Measurements from ENCODE around the gene MAOA.

DNA sequence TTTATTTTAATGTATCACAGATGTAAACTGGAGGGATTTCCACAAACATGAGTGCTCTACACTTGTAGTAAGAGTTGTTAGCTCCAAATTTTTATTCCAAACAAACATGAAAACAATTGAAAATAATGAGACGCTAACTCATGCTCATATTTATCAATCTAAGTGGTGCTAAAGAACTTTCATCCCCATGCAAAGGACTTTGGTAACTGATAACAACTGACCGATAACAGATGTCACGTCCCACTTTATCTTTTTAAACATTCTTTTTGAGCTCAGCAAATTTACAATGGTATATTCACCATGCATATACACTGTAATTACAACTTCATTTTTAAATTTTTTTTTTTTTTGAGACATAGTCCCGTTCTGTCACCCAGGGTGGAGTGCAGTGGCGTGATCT, 15.6 kb upstream of the MAOA start:
- TF ChIP-seq, protein P1, sequence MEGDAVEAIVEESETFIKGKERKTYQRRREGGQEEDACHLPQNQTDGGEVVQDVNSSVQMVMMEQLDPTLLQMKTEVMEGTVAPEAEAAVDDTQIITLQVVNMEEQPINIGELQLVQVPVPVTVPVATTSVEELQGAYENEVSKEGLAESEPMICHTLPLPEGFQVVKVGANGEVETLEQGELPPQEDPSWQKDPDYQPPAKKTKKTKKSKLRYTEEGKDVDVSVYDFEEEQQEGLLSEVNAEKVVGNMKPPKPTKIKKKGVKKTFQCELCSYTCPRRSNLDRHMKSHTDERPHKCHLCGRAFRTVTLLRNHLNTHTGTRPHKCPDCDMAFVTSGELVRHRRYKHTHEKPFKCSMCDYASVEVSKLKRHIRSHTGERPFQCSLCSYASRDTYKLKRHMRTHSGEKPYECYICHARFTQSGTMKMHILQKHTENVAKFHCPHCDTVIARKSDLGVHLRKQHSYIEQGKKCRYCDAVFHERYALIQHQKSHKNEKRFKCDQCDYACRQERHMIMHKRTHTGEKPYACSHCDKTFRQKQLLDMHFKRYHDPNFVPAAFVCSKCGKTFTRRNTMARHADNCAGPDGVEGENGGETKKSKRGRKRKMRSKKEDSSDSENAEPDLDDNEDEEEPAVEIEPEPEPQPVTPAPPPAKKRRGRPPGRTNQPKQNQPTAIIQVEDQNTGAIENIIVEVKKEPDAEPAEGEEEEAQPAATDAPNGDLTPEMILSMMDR (IDR thresholded peaks at IDR 0.05; ENCODE audit: low read length) = no peak
- no peak for TF ChIP-seq EZH2 (IDR thresholded peaks at IDR 0.05; ENCODE audit: borderline replicate concordance, low read length)
